Tracheal epithelial cell (primary cell): ENCODE results near the gene NUDT12. TPM values are rescaled to one million over a fixed set of nuclear protein-coding genes. Genes with fewer than 3 reads are reported as not detected.

Source experiments
- total RNA-seq: library from RNA; depleted of rRNA; stranded (reverse); fragments of >200 nt; gene quantifications from 2 replicates; pipeline ENCODE4 v1.2.1, GENCODE V29; 2014

NUDT12 gene
- total RNA-seq, result 13.5 and 23.4 TPM in 2 replicates

DNA sequence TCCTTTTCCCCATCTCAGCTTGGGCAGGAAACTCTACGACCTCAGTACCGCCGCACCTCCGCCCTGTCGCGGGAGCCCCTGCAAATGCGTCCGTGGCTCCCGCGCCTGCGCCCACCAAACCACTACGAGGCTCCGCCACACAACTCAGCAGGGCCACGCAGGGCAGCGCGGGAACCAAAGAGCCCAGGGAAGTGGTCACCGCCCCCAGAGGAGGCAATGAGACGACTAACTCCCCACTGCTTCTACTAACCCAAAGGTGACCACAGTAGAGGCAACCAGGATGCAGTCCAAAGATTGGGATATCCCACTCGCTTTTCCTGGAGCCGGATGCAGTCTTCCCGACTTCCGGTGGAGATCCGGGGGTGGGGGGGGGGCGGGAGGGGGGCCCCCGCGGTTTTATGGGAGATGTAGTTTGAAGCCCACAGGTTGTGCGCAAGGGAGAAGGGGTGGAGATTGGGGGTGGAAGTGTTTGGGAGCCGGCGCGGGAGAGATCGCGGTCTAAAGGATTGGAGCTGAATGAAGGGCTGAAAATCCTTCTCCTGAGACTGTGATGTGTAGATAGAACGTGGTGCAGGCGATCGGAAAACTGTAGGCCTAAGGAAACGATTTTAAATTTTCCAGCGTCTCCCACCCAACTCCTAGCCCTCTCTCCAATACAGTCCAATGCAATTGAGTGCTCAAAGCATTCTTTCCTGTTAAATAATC lies at the start of gene NUDT12:
TSS of gene NUDT12 (minus strand) at position 337 of the 705 bp plus-strand sequence. CDS start 2,541 bp downstream, outside the sequence.

